Mucosa of stomach (tissue), 1 donor: Measurements from ENCODE around the gene ANO2.

Experiments
- H3K27me3 ChIP-seq: one replicate; pipeline ENCODE4 v1.7.0; 2013; ENCODE audit warnings: mild to moderate bottlenecking, low read length; ENCODE audit not compliant: control insufficient read depth, insufficient read depth
- H3K36me3 ChIP-seq: one replicate; pipeline ENCODE4 v1.7.0; 2013; ENCODE audit warnings: low read length; ENCODE audit not compliant: control insufficient read depth, insufficient read depth
- H3K4me1 ChIP-seq: one replicate; pipeline ENCODE4 v1.7.0; 2013; ENCODE audit warnings: mild to moderate bottlenecking, low read length; ENCODE audit not compliant: control insufficient read depth, insufficient read depth
- H3K4me3 ChIP-seq: one replicate; pipeline ENCODE4 v1.7.0; 2013; ENCODE audit warnings: low read length
- H3K9ac ChIP-seq: one replicate; pipeline ENCODE4 v1.7.0; 2013; ENCODE audit warnings: mild to moderate bottlenecking, low read length, moderate library complexity
- H3K9me3 ChIP-seq: one replicate; pipeline ENCODE4 v1.7.0; 2013; ENCODE audit warnings: mild to moderate bottlenecking, low read length, moderate library complexity; ENCODE audit not compliant: control insufficient read depth
- donor health status: Pancreatic carcinoma.

The ANO2 gene

GRCh38 chr12:5972387-5972786 is 27.3 kb upstream of the ANO2 start:
- no peak overlapping the region for H3K9ac ChIP-seq
- H3K36me3 ChIP-seq = no peaks in the 10 kb centered on the region
- no peaks in the 10 kb centered on the region for H3K4me1 ChIP-seq
- H3K27me3 ChIP-seq = no peaks in the 10 kb centered on the region
- H3K4me3 ChIP-seq = no peak overlapping the region
- no peaks in the 10 kb centered on the region for H3K9me3 ChIP-seq

DNA sequence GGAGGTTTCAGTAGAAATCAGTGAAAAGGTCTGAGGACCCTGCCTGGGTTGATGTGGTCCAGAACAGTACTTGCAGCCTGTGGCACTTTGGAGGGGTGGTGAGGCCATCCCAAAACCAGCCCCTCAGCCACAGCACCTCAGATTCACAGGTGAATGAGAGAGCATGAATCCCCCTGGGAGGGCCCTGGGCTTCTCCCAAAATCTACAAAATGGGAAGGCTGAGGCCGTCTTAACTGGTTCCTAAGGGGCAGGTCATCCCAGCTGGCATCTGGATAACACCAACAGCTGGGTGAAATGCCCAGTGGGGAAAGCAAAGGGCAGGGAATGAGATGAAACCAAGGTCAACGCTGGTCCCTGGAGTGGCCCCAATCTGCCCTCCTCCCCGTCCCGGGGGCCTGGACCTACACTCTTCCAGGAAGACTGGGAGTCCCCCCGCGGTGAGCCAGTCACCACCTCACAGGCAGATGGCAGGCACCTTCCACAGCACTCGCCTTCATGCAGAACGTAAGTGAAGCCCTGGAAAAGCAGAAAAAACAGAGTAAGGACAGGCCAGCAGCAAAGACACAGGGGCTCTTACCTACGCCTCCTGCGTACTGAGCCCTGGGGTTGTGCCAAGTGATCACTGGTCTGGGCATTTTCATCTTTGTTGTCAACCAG is 26.3 kb upstream of the ANO2 start:
- Histone ChIP-seq H3K9ac (no peak overlapping the region), H3K27me3 (no peaks in the 10 kb centered on the region), H3K9me3 (no peaks in the 10 kb centered on the region), H3K4me3 (no peak overlapping the region), H3K36me3 (no peaks in the 10 kb centered on the region), H3K4me1 (no peaks in the 10 kb centered on the region)

- Histone ChIP-seq H3K9ac (no peak overlapping the region), H3K4me3 (no peak overlapping the region), H3K36me3 (no peaks in the 10 kb centered on the region), H3K4me1 (no peaks in the 10 kb centered on the region), H3K27me3 (peaks cover 4% of the 10 kb centered on the region), H3K9me3 (no peaks in the 10 kb centered on the region)
These were observed 25.1 kb upstream of the ANO2 start for GRCh38 chr12:5969974-5970690.

- peaks cover 9% of the 10 kb centered on the region for H3K27me3 ChIP-seq
- H3K4me1 ChIP-seq = no peaks in the 10 kb centered on the region
- H3K9me3 ChIP-seq = no peaks in the 10 kb centered on the region
- no peak overlapping the region for H3K4me3 ChIP-seq
- no peaks in the 10 kb centered on the region for H3K36me3 ChIP-seq
- H3K9ac ChIP-seq = no peak overlapping the region
These were observed 24.3 kb upstream of the ANO2 start for GRCh38 chr12:5969156-5969973.

DNA sequence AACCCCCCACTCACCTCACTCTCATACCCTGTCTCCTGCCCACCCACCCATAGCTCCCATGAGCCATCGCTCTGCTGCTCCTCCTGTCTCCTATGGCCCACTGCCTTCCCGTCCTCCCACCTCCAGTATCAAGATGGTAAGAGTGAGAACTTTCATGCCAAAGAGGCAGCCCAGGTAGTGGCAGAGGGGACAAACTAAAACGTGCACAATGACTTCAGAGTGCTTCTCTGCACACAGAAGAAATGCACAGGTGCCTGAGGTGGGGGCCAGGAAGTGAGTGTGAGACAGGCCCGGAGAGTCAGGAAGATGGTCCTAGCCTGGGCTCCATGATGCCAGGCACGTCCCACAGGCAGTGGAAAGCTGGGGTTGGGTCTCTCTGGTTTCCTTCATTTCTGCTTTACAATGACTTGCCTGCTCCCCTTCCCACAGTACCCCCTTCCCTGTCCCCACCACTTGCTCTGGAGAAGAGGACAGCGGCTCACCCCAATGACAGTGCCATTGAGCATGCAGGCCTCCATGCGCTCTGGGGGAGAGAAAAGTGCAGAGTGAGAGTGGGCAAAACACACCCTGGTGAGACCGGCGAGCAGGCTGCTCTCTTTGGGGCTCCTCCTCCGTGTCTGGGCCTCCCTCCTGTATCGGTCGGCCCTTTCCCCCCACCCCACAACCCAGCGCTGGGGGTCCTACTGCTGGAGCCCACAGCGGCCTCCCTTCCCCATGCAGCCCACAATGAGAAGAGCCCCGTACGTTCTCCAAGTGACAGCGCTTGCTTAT is 22.8 kb upstream of the ANO2 start:
- H3K9me3 ChIP-seq = no peaks in the 10 kb centered on the region
- H3K27me3 ChIP-seq = peaks cover 9% of the 10 kb centered on the region
- H3K36me3 ChIP-seq = no peaks in the 10 kb centered on the region
- H3K9ac ChIP-seq = no peak overlapping the region
- H3K4me1 ChIP-seq = no peaks in the 10 kb centered on the region
- no peak overlapping the region for H3K4me3 ChIP-seq

GRCh38 chr12:5966486-5967095 is 21.5 kb upstream of the ANO2 start:
- Histone ChIP-seq H3K9me3 (no peaks in the 10 kb centered on the region), H3K4me3 (no peak overlapping the region), H3K9ac (no peak overlapping the region), H3K27me3 (peaks cover 9% of the 10 kb centered on the region), H3K4me1 (no peaks in the 10 kb centered on the region), H3K36me3 (no peaks in the 10 kb centered on the region)

- H3K4me3 ChIP-seq = no peak overlapping the region
- no peaks in the 10 kb centered on the region for H3K36me3 ChIP-seq
- peaks cover 9% of the 10 kb centered on the region for H3K27me3 ChIP-seq
- H3K9ac ChIP-seq = no peak overlapping the region
- no peaks in the 10 kb centered on the region for H3K4me1 ChIP-seq
- H3K9me3 ChIP-seq = no peaks in the 10 kb centered on the region
These were observed 20.9 kb upstream of the ANO2 start for GRCh38 chr12:5965950-5966383.

DNA sequence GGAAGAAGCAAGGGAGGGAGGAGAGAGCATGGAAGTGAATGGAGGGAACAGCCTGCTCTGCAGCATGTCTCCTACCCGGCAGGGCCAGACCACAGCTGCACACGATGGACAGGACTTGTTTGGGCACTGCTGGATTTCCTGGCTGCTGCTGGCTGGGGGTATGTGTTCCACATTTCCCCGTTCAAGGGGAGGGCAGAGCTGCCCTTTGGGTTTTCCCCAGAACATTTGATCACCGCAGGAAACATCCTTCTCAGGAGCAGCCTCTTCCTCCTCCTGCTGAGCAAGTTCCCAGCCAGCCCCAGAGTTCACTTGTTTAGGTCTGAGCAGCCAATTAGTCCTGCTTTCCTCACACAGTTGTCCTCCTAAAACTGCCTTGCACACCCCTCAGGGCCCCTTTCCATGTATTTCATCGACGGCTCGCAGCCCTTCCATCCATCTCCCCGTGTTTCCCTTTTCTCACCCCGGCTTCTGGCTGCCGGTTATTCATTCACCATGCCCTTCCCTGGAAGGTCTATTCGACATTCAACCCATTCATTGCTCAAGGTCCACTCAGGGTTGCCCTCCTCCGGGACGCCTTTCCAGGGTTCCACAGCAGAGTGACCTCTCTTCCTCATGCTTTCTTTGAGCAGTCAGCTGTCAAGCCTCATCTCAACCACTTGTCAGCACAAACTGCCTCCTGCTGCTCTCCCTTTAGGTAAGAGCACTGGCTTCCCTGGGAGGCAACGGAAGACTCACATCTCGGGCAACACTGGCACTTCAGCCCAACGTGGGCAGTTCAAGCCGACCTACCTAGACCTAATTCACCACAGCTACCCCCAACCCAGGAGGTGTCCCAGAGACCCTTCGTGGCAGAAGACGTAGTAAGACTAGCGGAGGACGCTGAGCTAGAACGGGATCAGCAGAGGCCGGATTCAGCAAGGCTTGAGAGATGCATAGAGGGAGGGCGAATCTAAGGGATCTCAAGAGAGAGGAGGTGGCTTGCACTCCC is 20.1 kb upstream of the ANO2 start:
- Histone ChIP-seq H3K9me3 (no peaks in the 10 kb centered on the region), H3K36me3 (no peaks in the 10 kb centered on the region), H3K4me3 (no peak overlapping the region), H3K4me1 (no peaks in the 10 kb centered on the region), H3K9ac (no peak overlapping the region), H3K27me3 (peaks cover 9% of the 10 kb centered on the region)

DNA sequence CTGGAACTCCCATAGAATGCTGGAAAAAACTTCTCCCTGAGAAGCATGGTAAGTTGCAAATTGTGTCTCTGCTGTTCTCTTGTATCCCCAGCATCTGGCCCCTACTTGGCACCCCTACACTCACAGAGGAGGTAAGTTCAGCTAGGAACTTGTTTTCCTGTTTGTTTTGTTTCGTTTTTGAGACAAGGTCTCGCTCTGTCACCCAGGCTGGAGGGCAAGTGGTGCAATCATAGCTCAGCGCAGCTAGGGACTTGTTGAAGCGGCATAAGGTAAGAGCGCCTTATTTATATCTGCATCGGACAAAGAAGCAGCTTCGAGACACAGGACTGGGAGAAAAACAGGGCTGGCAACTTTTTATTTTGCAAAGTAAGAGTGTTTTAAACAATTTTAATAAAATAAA is 18.5 kb upstream of the ANO2 start:
- H3K9me3 ChIP-seq = no peaks in the 10 kb centered on the region
- H3K27me3 ChIP-seq = peaks cover 9% of the 10 kb centered on the region
- no peaks in the 10 kb centered on the region for H3K4me1 ChIP-seq

GRCh38 chr12:5960783-5961182 is 15.7 kb upstream of the ANO2 start:
- Histone ChIP-seq H3K9ac (no peak overlapping the region), H3K4me3 (no peak overlapping the region), H3K4me1 (no peaks in the 10 kb centered on the region), H3K36me3 (no peaks in the 10 kb centered on the region), H3K27me3 (peaks cover 9% of the 10 kb centered on the region), H3K9me3 (no peaks in the 10 kb centered on the region)

More for the DNA sequence above, 18.5 kb upstream of the ANO2 start:
- no peaks in the 10 kb centered on the region for H3K36me3 ChIP-seq
- H3K9ac ChIP-seq = no peak overlapping the region
- no peak overlapping the region for H3K4me3 ChIP-seq
